Measurements from ENCODE around the gene MRPS23.

GRCh38 chr17:57877803-57878377 lies 28.0 kb upstream of the MRPS23 start:
- TF ChIP-seq, protein P1, sequence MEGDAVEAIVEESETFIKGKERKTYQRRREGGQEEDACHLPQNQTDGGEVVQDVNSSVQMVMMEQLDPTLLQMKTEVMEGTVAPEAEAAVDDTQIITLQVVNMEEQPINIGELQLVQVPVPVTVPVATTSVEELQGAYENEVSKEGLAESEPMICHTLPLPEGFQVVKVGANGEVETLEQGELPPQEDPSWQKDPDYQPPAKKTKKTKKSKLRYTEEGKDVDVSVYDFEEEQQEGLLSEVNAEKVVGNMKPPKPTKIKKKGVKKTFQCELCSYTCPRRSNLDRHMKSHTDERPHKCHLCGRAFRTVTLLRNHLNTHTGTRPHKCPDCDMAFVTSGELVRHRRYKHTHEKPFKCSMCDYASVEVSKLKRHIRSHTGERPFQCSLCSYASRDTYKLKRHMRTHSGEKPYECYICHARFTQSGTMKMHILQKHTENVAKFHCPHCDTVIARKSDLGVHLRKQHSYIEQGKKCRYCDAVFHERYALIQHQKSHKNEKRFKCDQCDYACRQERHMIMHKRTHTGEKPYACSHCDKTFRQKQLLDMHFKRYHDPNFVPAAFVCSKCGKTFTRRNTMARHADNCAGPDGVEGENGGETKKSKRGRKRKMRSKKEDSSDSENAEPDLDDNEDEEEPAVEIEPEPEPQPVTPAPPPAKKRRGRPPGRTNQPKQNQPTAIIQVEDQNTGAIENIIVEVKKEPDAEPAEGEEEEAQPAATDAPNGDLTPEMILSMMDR (IDR thresholded peaks at IDR 0.05) = no peak
- TF ChIP-seq EP300 (IDR thresholded peaks at IDR 0.05) (no peak), POLR2A (IDR thresholded peaks at IDR 0.05) (no peak)
